Activated CD4-positive, alpha-beta T cell treated with anti-CD3 and anti-CD28 coated beads, Interleukin-2, amount 50 U/mL, for 48 hours (primary cell): ENCODE results near the gene CCKAR.

Experiments
- DNase-seq, 2 experiments: peaks; one replicate each; pipeline ENCODE4 v3.0.0-alpha.2; 2020

CCKAR gene

GRCh38 chr4:26489101-26489985, 941 bp downstream of the CCKAR start:
- DNase-seq = no peak

GRCh38 chr4:26485684-26486083, 4.6 kb downstream of the CCKAR start:
- no peak for DNase-seq

GRCh38 chr4:26484516-26484915, 5.8 kb downstream of the CCKAR start:
- DNase-seq = no peak

GRCh38 chr4:26484032-26484515, 6.2 kb downstream of the CCKAR start:
- no peak for DNase-seq

GRCh38 chr4:26482508-26483462, 7.5 kb downstream of the CCKAR start:
- DNase-seq = no peak

GRCh38 chr4:26478330-26478729, 12.0 kb downstream of the CCKAR start:
- DNase-seq = no peak

- DNase-seq = no peak
These were observed 13.7 kb downstream of the CCKAR start for GRCh38 chr4:26476545-26476944.

GRCh38 chr4:26475716-26476115, 14.6 kb downstream of the CCKAR start:
- no peak for DNase-seq

- no peak for DNase-seq
These were observed 15.7 kb downstream of the CCKAR start for GRCh38 chr4:26474551-26474950.

- DNase-seq = no peak
These were observed 16.4 kb downstream of the CCKAR start for GRCh38 chr4:26473893-26474292.

GRCh38 chr4:26471890-26472289, 18.4 kb downstream of the CCKAR start:
- DNase-seq = no peak

GRCh38 chr4:26468977-26469376, 21.3 kb downstream of the CCKAR start:
- DNase-seq = no peak

GRCh38 chr4:26468283-26468949, 21.9 kb downstream of the CCKAR start:
- no peak for DNase-seq

GRCh38 chr4:26467724-26468123, 22.6 kb downstream of the CCKAR start:
- DNase-seq = no peak

GRCh38 chr4:26466578-26467270, 23.6 kb downstream of the CCKAR start:
- DNase-seq = no peak

GRCh38 chr4:26464420-26465095, 25.7 kb downstream of the CCKAR start:
- DNase-seq = no peak

GRCh38 chr4:26463386-26463785, 26.9 kb downstream of the CCKAR start:
- no peak for DNase-seq

GRCh38 chr4:26462874-26463273, 27.4 kb downstream of the CCKAR start:
- DNase-seq = no peak

- DNase-seq = no peak
These were observed 30.3 kb downstream of the CCKAR start for GRCh38 chr4:26459756-26460530.

GRCh38 chr4:26459054-26459755, 31.1 kb downstream of the CCKAR start:
- no peak for DNase-seq
